H1 (cell line): ENCODE data around the gene ABI3BP. TPM values are rescaled to one million over a fixed set of nuclear protein-coding genes. Genes with fewer than 3 reads are reported as not detected.

Source experiments
- CTCF ChIA-PET: fragments of 300-600 bp; sonication (Branson Sonifier 250); formaldehyde crosslinking; loops from one replicate; lab custom pipeline; 2021; ENCODE audit not compliant: partially characterized antibody; lab: Charles Lee
- POLR2A ChIA-PET: fragments of 300-600 bp; sonication (Branson Sonifier 250); formaldehyde crosslinking; loops from one replicate; lab custom pipeline; 2021; ENCODE audit warnings: inconsistent platforms; ENCODE audit not compliant: partially characterized antibody; lab: Charles Lee
- DNase-seq, 2 experiments: peaks; one replicate each; pipeline versions ENCODE4 v3.0.0 to v3.0.0-alpha.2; 2010 to 2022; ENCODE audit warnings: low spot score in 2 of 2, low read depth in 1 of 2, mixed read lengths in 1 of 2
- FAIRE-seq: peaks from 2 replicates; lab custom pipeline; 2011; peaks lifted over from hg19 to GRCh38; lab: Jason Lieb, UNC
- H2AFZ ChIP-seq: 2 replicates; pipeline ENCODE4 v1.8.1; 2012; ENCODE audit warnings: low read length, inconsistent platforms
- H2AK5ac ChIP-seq: 2 replicates; pipeline ENCODE4 v1.6.1; 2013; ENCODE audit warnings: low read depth, low read length
- H2BK120ac ChIP-seq: replicated peaks from 2 replicates; pipeline ENCODE3; 2013; ENCODE audit warnings: low read depth, low read length, inconsistent platforms
- H2BK12ac ChIP-seq: 2 replicates; pipeline ENCODE4 v1.6.1; 2013; ENCODE audit warnings: low read depth, low read length
- H2BK15ac ChIP-seq: 2 replicates; pipeline ENCODE4 v1.6.1; 2013; ENCODE audit warnings: low read length
- H2BK20ac ChIP-seq: 2 replicates; pipeline ENCODE4 v1.6.1; 2013; ENCODE audit warnings: low read length
- H2BK5ac ChIP-seq: 2 replicates; pipeline ENCODE4 v1.6.1; 2013; ENCODE audit warnings: low read depth, low read length
- H3K14ac ChIP-seq: 2 replicates; pipeline ENCODE4 v1.6.1; 2013; ENCODE audit warnings: inconsistent platforms; ENCODE audit not compliant: insufficient read length
- H3K18ac ChIP-seq: 2 replicates; pipeline ENCODE4 v1.6.1; 2013; ENCODE audit warnings: low read length; ENCODE audit errors: extremely low read depth
- H3K23ac ChIP-seq: 2 replicates; pipeline ENCODE4 v1.6.1; 2013; ENCODE audit warnings: inconsistent platforms; ENCODE audit not compliant: insufficient read length
- H3K23me2 ChIP-seq: 2 replicates; pipeline ENCODE4 v1.6.1; 2013; ENCODE audit warnings: low read depth, low read length
- H3K27ac ChIP-seq: 2 replicates; pipeline ENCODE4 v1.6.1; 2011; ENCODE audit warnings: low read depth, low read length, inconsistent platforms
- H3K27me3 ChIP-seq, 4 experiments: replicated peaks in 1 of 4; 1 replicate in 1 of 4; 2 replicates in 3 of 4; pipeline versions ENCODE4 v1.6.1 to v1.8.1; 2011 to 2013; ENCODE audit warnings: low read length in 3 of 4, mild to moderate bottlenecking in 3 of 4, inconsistent platforms in 2 of 4, mixed read lengths in 2 of 4, moderate library complexity in 1 of 4; ENCODE audit not compliant: control insufficient read depth in 3 of 4, insufficient read depth in 3 of 4; ENCODE audit errors: extremely low read depth in 1 of 4
- H3K36me3 ChIP-seq, 4 experiments: 2 replicates each; pipeline versions ENCODE4 v1.6.1 to v1.8.1; 2011 to 2013; ENCODE audit warnings: mild to moderate bottlenecking in 4 of 4, low read length in 3 of 4, moderate library complexity in 2 of 4, control low read depth in 1 of 4, inconsistent platforms in 1 of 4; ENCODE audit not compliant: insufficient read depth in 4 of 4, control insufficient read depth in 2 of 4
- H3K4ac ChIP-seq: replicated peaks from 2 replicates; pipeline ENCODE3; 2013; ENCODE audit warnings: low read length, low read depth, mixed read lengths, inconsistent platforms; ENCODE audit not compliant: insufficient read length
- H3K4me1 ChIP-seq, 4 experiments: replicated peaks in 1 of 4; 1 replicate in 1 of 4; 2 replicates in 3 of 4; pipeline versions ENCODE4 v1.6.1 to v1.8.1; 2011 to 2013; ENCODE audit warnings: low read length in 3 of 4, inconsistent platforms in 2 of 4, mixed read lengths in 1 of 4; ENCODE audit not compliant: insufficient read depth in 4 of 4, control insufficient read depth in 3 of 4
- H3K4me2 ChIP-seq, 2 experiments: 2 replicates each; pipeline versions ENCODE4 v1.6.1 to v1.8.1; 2011 to 2013; ENCODE audit warnings: low read depth in 2 of 2, low read length in 2 of 2, control low read depth in 1 of 2, inconsistent platforms in 1 of 2, mild to moderate bottlenecking in 1 of 2; ENCODE audit not compliant: insufficient read depth in 1 of 2
- H3K4me3 ChIP-seq, 4 experiments: fragments of 200-600, 300-600 bp in 1 of 4; sonication (generic), shearing (Covaris generic), sonication (Bioruptor Twin) in 1 of 4; 2 replicates each; pipeline versions ENCODE4 v1.5.1 to v1.8.1; 2011 to 2016; ENCODE audit warnings: low read length in 4 of 4, low read depth in 3 of 4, control low read depth in 2 of 4, inconsistent platforms in 2 of 4, mild to moderate bottlenecking in 2 of 4, mixed read lengths in 1 of 4, moderate library complexity in 1 of 4; ENCODE audit not compliant: insufficient read depth in 2 of 4; ENCODE audit errors: extremely low read depth in 1 of 4
- H3K56ac ChIP-seq: replicated peaks from 2 replicates; pipeline ENCODE3; 2013; ENCODE audit warnings: low read depth, mild to moderate bottlenecking, mixed read lengths, low read length, inconsistent platforms; ENCODE audit not compliant: insufficient read length
- H3K79me1 ChIP-seq: 2 replicates; pipeline ENCODE4 v1.6.1; 2013; ENCODE audit warnings: low read depth, low read length, control low read depth
- H3K79me2 ChIP-seq, 2 experiments: 2 replicates each; pipeline versions ENCODE4 v1.6.1 to v1.8.1; 2012 to 2013; ENCODE audit warnings: low read length in 2 of 2, mild to moderate bottlenecking in 2 of 2, inconsistent platforms in 1 of 2; ENCODE audit not compliant: insufficient read depth in 2 of 2, control insufficient read depth in 1 of 2
- H3K9ac ChIP-seq, 4 experiments: replicated peaks in 1 of 4; 1 replicate in 1 of 4; 2 replicates in 3 of 4; pipeline versions ENCODE4 v1.6.1 to v1.8.1; 2011 to 2013; ENCODE audit warnings: low read depth in 3 of 4, low read length in 3 of 4, control low read depth in 2 of 4, mild to moderate bottlenecking in 2 of 4, moderate library complexity in 2 of 4, inconsistent platforms in 1 of 4; ENCODE audit errors: extremely low read depth in 1 of 4
- H3K9me3 ChIP-seq, 2 experiments: 2 replicates each; pipeline versions ENCODE4 v1.6.1 to v1.8.1; 2012 to 2013; ENCODE audit warnings: mild to moderate bottlenecking in 2 of 2, moderate library complexity in 2 of 2, control low read depth in 1 of 2, inconsistent platforms in 1 of 2, low read depth in 1 of 2, low read length in 1 of 2, mixed read lengths in 1 of 2; ENCODE audit not compliant: insufficient read depth in 2 of 2
- H4K20me1 ChIP-seq, 2 experiments: replicated peaks in 1 of 2; 2 replicates each; pipeline versions ENCODE3 to v1.8.1; 2011 to 2013; ENCODE audit warnings: inconsistent platforms in 2 of 2, low read length in 2 of 2, mild to moderate bottlenecking in 1 of 2; ENCODE audit not compliant: insufficient read depth in 2 of 2, control insufficient read depth in 1 of 2
- H4K5ac ChIP-seq: 2 replicates; pipeline ENCODE4 v1.6.1; 2013; ENCODE audit warnings: low read length, low read depth, mixed read lengths, inconsistent platforms; ENCODE audit not compliant: insufficient read length
- H4K8ac ChIP-seq: 2 replicates; pipeline ENCODE4 v1.8.0; 2013; ENCODE audit warnings: mild to moderate bottlenecking, moderate library complexity, low read length, inconsistent platforms; ENCODE audit not compliant: insufficient read depth; ENCODE audit errors: extremely low read depth
- H4K91ac ChIP-seq: replicated peaks from 2 replicates; pipeline ENCODE3; 2013; ENCODE audit warnings: low read length, mixed read lengths, inconsistent platforms; ENCODE audit not compliant: insufficient read length
- CBX8 ChIP-seq: fragments of 300-800, 300-1000 bp; sonication (generic); IDR thresholded peaks from 2 replicates; pipeline ENCODE4 v1.7.1; 2016; ENCODE audit warnings: low read depth, low read length, borderline replicate concordance
- CTBP2 ChIP-seq: IDR thresholded peaks from 2 replicates; pipeline ENCODE4 v1.7.0; 2011; ENCODE audit warnings: borderline replicate concordance, mild to moderate bottlenecking, moderate library complexity, mixed read lengths, low read length; ENCODE audit not compliant: insufficient read depth, insufficient read length
- EZH2 ChIP-seq: fragments of 200-600 bp; sonication (generic); IDR thresholded peaks from 2 replicates; pipeline ENCODE4 v1.7.1; 2012; ENCODE audit warnings: low read depth, mild to moderate bottlenecking, moderate library complexity, low read length, inconsistent platforms; ENCODE audit not compliant: severe bottlenecking
- MAFK ChIP-seq: IDR thresholded peaks from 2 replicates; pipeline ENCODE4 v1.6.1; 2012; ENCODE audit warnings: low read depth, mild to moderate bottlenecking, improper control_type of control experiment, low read length
- PHF8 ChIP-seq: fragments of 200-600 bp; sonication (generic); conservative IDR thresholded peaks from 2 replicates; pipeline ENCODE4 v1.7.1; 2012; ENCODE audit warnings: low read depth, mild to moderate bottlenecking, inconsistent platforms, low read length, moderate library complexity
- RFX5 ChIP-seq: IDR thresholded peaks from 2 replicates; pipeline ENCODE4 v1.6.1; 2011; ENCODE audit warnings: low read depth, low read length, improper control_type of control experiment, borderline replicate concordance
- SP2 ChIP-seq: IDR thresholded peaks from 2 replicates; pipeline ENCODE4 v1.6.1; 2012; ENCODE audit warnings: mild to moderate bottlenecking, low read length, inconsistent platforms
- TAF1 ChIP-seq: IDR thresholded peaks from 2 replicates; pipeline ENCODE4 v1.6.1; 2011; ENCODE audit warnings: mild to moderate bottlenecking, low read depth, low read length
- WGBS, 2 experiments: shearing (Covaris generic) in 1 of 2; methylation state at CpG; one replicate each; pipeline versions ENCODE4 v1.1.6 to v1.1.7; 2013 to 2015; ENCODE audit warnings: low lambda C conversion rate in 2 of 2, mixed read lengths in 2 of 2, inconsistent platforms in 1 of 2, low coverage in 1 of 2, missing lambda C conversion rate in 1 of 2; ENCODE audit not compliant: insufficient replicate concordance in 2 of 2, insufficient coverage in 1 of 2, insufficient read length in 1 of 2; ENCODE audit errors: extremely low coverage in 1 of 2, missing lambda C conversion rate in 1 of 2; 5-methylcytosine and 5-hydroxymethylcytosine counted together
- polyA plus RNA-seq, 7 experiments: library from polyadenylated mRNA; depleted of rRNA in 3 of 7; stranded (reverse) in 5 of 7; unstranded in 2 of 7; fragments of >200 nt in 5 of 7; fragments of 200-250 nt in 2 of 7; gene quantifications; 1 replicate in 5 of 7; 2 replicates in 1 of 7; 4 replicates in 1 of 7; pipeline versions ENCODE4 v1.2.1 to v1.2.3, GENCODE V29; 2011 to 2013; ENCODE audit warnings: missing spikeins in 2 of 7, mixed read lengths in 2 of 7
- total RNA-seq: library from RNA; stranded (reverse); fragmentation: NEBNext Ultra II Directional; extraction: Animal tissue kit (Norgen Biotek cat#: 25700); gene quantifications from 2 replicates; pipeline ENCODE4 v1.2.1, GENCODE V29; 2021

ABI3BP gene
- total and polyA plus RNA-seq, 2 of the 8 experiments (the other 6 are each of a cell fraction or from before 2014, with no cell fraction given) = 0.08 to 0.32 TPM

- Histone ChIP-seq H3K4me2 (no peak overlapping the region), H3K14ac (no peak overlapping the region), H3K27me3 (no peaks in the 10 kb centered on the region), H3K27ac (no peak overlapping the region), H3K23me2 (no peaks in the 10 kb centered on the region), H2AK5ac (no peak overlapping the region), H2BK15ac (no peak overlapping the region), H2BK20ac (no peak overlapping the region), H2BK5ac (no peak overlapping the region), H3K23ac (no peak overlapping the region), H3K56ac (no peak overlapping the region), H3K4ac (no peak overlapping the region), H2BK12ac (no peak overlapping the region), H4K5ac (no peak overlapping the region), H3K18ac (no peak overlapping the region), H3K9ac (no peak overlapping the region), H2AFZ (no peak overlapping the region), H2BK120ac (no peak overlapping the region), H3K4me3 (no peak overlapping the region), H3K9me3 (no peaks in the 10 kb centered on the region), H3K79me1 (no peaks in the 10 kb centered on the region), H3K4me1 (no peaks in the 10 kb centered on the region), H3K36me3 (no peaks in the 10 kb centered on the region), H4K20me1 (no peaks in the 10 kb centered on the region), H4K8ac (no peak overlapping the region), H3K79me2 (no peaks in the 10 kb centered on the region), H4K91ac (no peak overlapping the region)
- FAIRE-seq (no peak), DNase-seq (no peak)
- WGBS, 2 experiments = 69% methylated on average over 7 of the region's 7 CpGs; no CpG with 5 or more reads in 1 of the 2 experiments
- POLR2A ChIA-PET = no interaction called here
- CTCF ChIA-PET = interaction anchor here (0.8 to 1.1 kb wide), 2 partner anchors 13 to 316 kb away, joined by 3 read pairs; no protein-coding TSS in a partner anchor
- TF ChIP-seq CTBP2 (no peak), CBX8 (no peak), MAFK (no peak), RFX5 (no peak), TAF1 (no peak), SP2 (no peak), EZH2 (no peak), PHF8 (no peak)
These were observed 113.1 kb downstream of the ABI3BP start for GRCh38 chr3:100880072-100880471.
